Left lung (tissue), 10 donors: Measurements from ENCODE around the gene PDE1C. TPM values are rescaled to one million over a fixed set of nuclear protein-coding genes. Genes with fewer than 3 reads are reported as not detected.

ENCODE experiments used
- ATAC-seq: fragments of 200-7000 bp; cut with Tn5 transposase; one replicate; pipeline ENCODE4 v1.9.1; 2020; ENCODE audit warnings: moderate library complexity
- DNase-seq, 4 donors: peaks; one replicate each; pipeline ENCODE4 v3.0.0-alpha.2; 2013 to 2020
- H3K27ac ChIP-seq, 2 donors: fragments of 200-600 bp; sonication (generic) in 1 of 2; one replicate each; pipeline versions ENCODE4 v1.5.0 to v1.8.0; 2020 to 2021
- H3K27me3 ChIP-seq, 2 donors: fragments of 200-600 bp; sonication (generic) in 1 of 2; one replicate each; pipeline versions ENCODE4 v1.5.0 to v1.8.0; 2020 to 2021
- H3K36me3 ChIP-seq, 2 donors: fragments of 200-600 bp; sonication (generic) in 1 of 2; one replicate each; pipeline versions ENCODE4 v1.5.0 to v1.8.0; 2020 to 2021
- H3K4me1 ChIP-seq, 2 donors: fragments of 200-600 bp; one replicate each; pipeline ENCODE4 v1.8.0; 2021
- H3K4me3 ChIP-seq, 2 donors: fragments of 200-600 bp; sonication (generic) in 1 of 2; one replicate each; pipeline versions ENCODE4 v1.5.0 to v1.8.0; 2020 to 2021; ENCODE audit warnings: mild to moderate bottlenecking in 1 of 2
- H3K9me3 ChIP-seq, 2 donors: fragments of 200-600 bp; sonication (generic) in 1 of 2; one replicate each; pipeline versions ENCODE4 v1.5.0 to v1.8.0; 2020 to 2021
- intact Hi-C, 2 donors: fragments of 100-400 bp; cut with DNase I; formaldehyde crosslinking; loops; one replicate each; pipeline versions ENCODE4 v1.11.2 to v1.14.2; 2022
- polyA plus RNA-seq, 6 donors: library from polyadenylated mRNA; unstranded; fragments of 120-200 nt; gene quantifications; one replicate each; pipeline ENCODE4 v1.2.1, GENCODE V29; 2013; ENCODE audit not compliant: insufficient read length in 6 of 6
- total RNA-seq, 2 donors: library from RNA; stranded (reverse); fragmentation: NEBNext Ultra II Directional; extraction: Animal tissue kit (Norgen Biotek cat#: 25700); gene quantifications; one replicate each; pipeline ENCODE4 v1.2.1, GENCODE V29; 2021
- TF ChIP-seq, protein P1 (sequence below), 2 donors: fragments of 200-600 bp; sonication (generic) in 1 of 2; IDR thresholded peaks; one replicate each; pipeline versions ENCODE4 v1.5.0 to v1.8.0; 2021; ENCODE audit warnings: antibody characterized with exemption in 2 of 2
- donor health status: DM: no; HTN: yes; CAD: no.
- donor health status: DM: no; HTN: no; CAD: no.

PDE1C gene
- total and polyA plus RNA-seq, 8 donors = 2.0 to 13.8 (median 3.9) TPM

- Histone ChIP-seq H3K27me3 (no peaks in the 10 kb centered on the region), H3K4me1 (no peaks in the 10 kb centered on the region), H3K4me3 (no peak overlapping the region), H3K27ac (no peak overlapping the region), H3K36me3 (no peaks in the 10 kb centered on the region), H3K9me3 (no peaks in the 10 kb centered on the region)
- DNase-seq = no peak
- TF ChIP-seq, protein P1, sequence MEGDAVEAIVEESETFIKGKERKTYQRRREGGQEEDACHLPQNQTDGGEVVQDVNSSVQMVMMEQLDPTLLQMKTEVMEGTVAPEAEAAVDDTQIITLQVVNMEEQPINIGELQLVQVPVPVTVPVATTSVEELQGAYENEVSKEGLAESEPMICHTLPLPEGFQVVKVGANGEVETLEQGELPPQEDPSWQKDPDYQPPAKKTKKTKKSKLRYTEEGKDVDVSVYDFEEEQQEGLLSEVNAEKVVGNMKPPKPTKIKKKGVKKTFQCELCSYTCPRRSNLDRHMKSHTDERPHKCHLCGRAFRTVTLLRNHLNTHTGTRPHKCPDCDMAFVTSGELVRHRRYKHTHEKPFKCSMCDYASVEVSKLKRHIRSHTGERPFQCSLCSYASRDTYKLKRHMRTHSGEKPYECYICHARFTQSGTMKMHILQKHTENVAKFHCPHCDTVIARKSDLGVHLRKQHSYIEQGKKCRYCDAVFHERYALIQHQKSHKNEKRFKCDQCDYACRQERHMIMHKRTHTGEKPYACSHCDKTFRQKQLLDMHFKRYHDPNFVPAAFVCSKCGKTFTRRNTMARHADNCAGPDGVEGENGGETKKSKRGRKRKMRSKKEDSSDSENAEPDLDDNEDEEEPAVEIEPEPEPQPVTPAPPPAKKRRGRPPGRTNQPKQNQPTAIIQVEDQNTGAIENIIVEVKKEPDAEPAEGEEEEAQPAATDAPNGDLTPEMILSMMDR (IDR thresholded peaks at IDR 0.05) = no peak
- intact Hi-C loops = no loop called here
- ATAC-seq = no peak
These were observed 306.7 kb downstream of the PDE1C start for GRCh38 chr7:31763548-31763947.

- Histone ChIP-seq H3K36me3 (no peaks in the 10 kb centered on the region), H3K27ac (no peak overlapping the region), H3K4me1 (no peaks in the 10 kb centered on the region), H3K9me3 (no peaks in the 10 kb centered on the region), H3K4me3 (no peak overlapping the region), H3K27me3 (no peaks in the 10 kb centered on the region)
- TF ChIP-seq, protein P1 (IDR thresholded peaks at IDR 0.05) = no peak
- DNase-seq = peak in 1 of 4 donors; percentile 5
- no peak for ATAC-seq
- intact Hi-C loops = no loop called here
These were observed 308.6 kb downstream of the PDE1C start for GRCh38 chr7:31761646-31762045.

GRCh38 chr7:31758755-31759154, 311.5 kb downstream of the PDE1C start:
- Histone ChIP-seq H3K4me1 (no peaks in the 10 kb centered on the region), H3K27ac (no peak overlapping the region), H3K27me3 (no peaks in the 10 kb centered on the region), H3K9me3 (no peaks in the 10 kb centered on the region), H3K4me3 (no peak overlapping the region), H3K36me3 (no peaks in the 10 kb centered on the region)
- intact Hi-C loops = no loop called here
- no peak for ATAC-seq
- TF ChIP-seq, protein P1 (IDR thresholded peaks at IDR 0.05) = no peak
- DNase-seq = peak in 1 of 4 donors; percentile 14

- TF ChIP-seq, protein P1 (IDR thresholded peaks at IDR 0.05) = no peak
- no peaks in the 10 kb centered on the region for H3K4me1 ChIP-seq
- H3K36me3 ChIP-seq = no peaks in the 10 kb centered on the region
- H3K4me3 ChIP-seq = no peak overlapping the region
- ATAC-seq (no peak), DNase-seq (no peak)
- H3K27ac ChIP-seq = no peak overlapping the region
- intact Hi-C loops = no loop called here
- H3K9me3 ChIP-seq = no peaks in the 10 kb centered on the region
- H3K27me3 ChIP-seq = no peaks in the 10 kb centered on the region
These were observed 318.5 kb downstream of the PDE1C start for GRCh38 chr7:31751726-31752125.

DNA sequence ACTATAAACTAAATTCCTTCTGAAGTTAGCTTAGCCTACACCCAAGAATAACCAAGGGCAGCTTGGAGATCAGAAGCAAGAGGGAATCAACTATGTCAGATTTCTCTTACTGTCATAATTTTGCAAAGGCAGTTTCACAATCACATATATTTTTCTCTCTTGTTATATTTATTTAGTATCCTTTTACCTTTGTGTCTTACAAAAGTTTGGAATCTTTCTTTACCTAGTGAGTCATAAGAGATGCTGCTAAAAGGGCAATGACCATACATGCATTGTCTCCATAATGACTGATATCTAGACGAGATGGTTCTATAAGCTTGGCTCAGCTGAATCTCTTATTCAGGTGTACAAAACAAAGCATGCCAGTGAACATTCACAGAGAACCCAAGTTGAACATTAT, 322.1 kb downstream of the PDE1C start:
- Histone ChIP-seq H3K36me3 (no peaks in the 10 kb centered on the region), H3K9me3 (no peaks in the 10 kb centered on the region), H3K4me1 (no peaks in the 10 kb centered on the region), H3K27me3 (no peaks in the 10 kb centered on the region), H3K4me3 (no peak overlapping the region), H3K27ac (no peak overlapping the region)
- TF ChIP-seq, protein P1 (IDR thresholded peaks at IDR 0.05) = no peak
- DNase-seq (no peak), ATAC-seq (no peak)
- intact Hi-C loops = loop anchor here in 1 of 2 donors (5.0 kb wide), 1 partner anchor 599 kb away; no protein-coding TSS in a partner anchor
